Measurements from ENCODE around the gene CAND1. TPM values are rescaled to one million over a fixed set of nuclear protein-coding genes. Genes with fewer than 3 reads are reported as not detected.

The CAND1 gene
- total RNA-seq, 1 experiment from 2014 or later = 230 TPM

DNA sequence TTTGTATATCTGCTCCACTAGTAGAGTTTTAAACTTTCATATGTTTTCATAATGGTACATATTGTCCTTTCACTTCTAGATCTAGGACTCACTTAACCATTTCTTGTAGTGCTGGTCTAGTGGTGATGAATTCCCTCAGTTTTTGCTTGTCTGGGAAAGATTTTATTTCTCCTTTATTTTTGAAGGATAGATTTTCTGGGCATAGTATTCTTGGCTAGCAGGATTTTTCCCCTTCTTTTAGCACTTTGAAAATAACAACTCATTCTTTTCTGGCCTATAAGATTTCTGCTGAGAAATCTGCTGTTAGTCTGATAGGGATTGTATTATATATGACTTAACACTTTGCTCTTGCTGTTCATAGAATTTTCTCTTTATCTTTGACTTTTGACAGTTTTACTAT, 69.3 kb downstream of the CAND1 start:
- Histone ChIP-seq H3K27ac (ENCODE audit: insufficient read length, low read depth, low read length) (no peak overlapping the region), H3K4ac (ENCODE audit: low read depth, low read length) (no peak overlapping the region), H4K5ac (ENCODE audit: insufficient read length, low read depth, low read length) (no peak overlapping the region), H4K91ac (ENCODE audit: insufficient read length, low read depth, low read length) (no peak overlapping the region), H2AK5ac (ENCODE audit: insufficient read length, low read length) (no peak overlapping the region), H4K20me1 (ENCODE audit: control insufficient read depth, insufficient read depth, insufficient read length) (no peaks in the 10 kb centered on the region), H2AFZ (ENCODE audit: low read length) (no peak overlapping the region), H3K27me3 (ENCODE audit: insufficient read depth, low read length) (no peaks in the 10 kb centered on the region), H3K18ac (ENCODE audit: insufficient read length, low read depth, low read length) (no peak overlapping the region), H3K23ac (ENCODE audit: insufficient read length, low read depth, low read length) (no peak overlapping the region), H2BK12ac (ENCODE audit: insufficient read length, low read depth, low read length) (no peak overlapping the region), H2BK120ac (ENCODE audit: low read depth, low read length, poor library complexity, severe bottlenecking) (no peak overlapping the region), H2BK5ac (ENCODE audit: insufficient read length, low read length) (no peak overlapping the region), H3K9me3 (ENCODE audit: control insufficient read depth, low read depth, low read length) (no peaks in the 10 kb centered on the region), H3K14ac (ENCODE audit: insufficient read depth, low read length) (no peak overlapping the region), H4K8ac (replicated peaks; ENCODE audit: insufficient read length, low read depth, low read length) (no peak overlapping the region), H3K9ac (ENCODE audit: extremely low read depth, insufficient read length, low read length) (no peak overlapping the region), H2BK15ac (ENCODE audit: low read depth, low read length) (no peak overlapping the region), H3K56ac (ENCODE audit: insufficient read length, low read depth, low read length) (no peak overlapping the region), H3K4me1 (ENCODE audit: insufficient read depth, low read length) (no peaks in the 10 kb centered on the region), H3K4me2 (ENCODE audit: insufficient read depth, insufficient read length, low read length) (no peak overlapping the region), H2BK20ac (ENCODE audit: low read depth, low read length, poor library complexity, severe bottlenecking) (no peak overlapping the region), H3K79me2 (ENCODE audit: insufficient read depth, low read length) (no peaks in the 10 kb centered on the region; the same call in 1 of the 2 replicates), H3K79me1 (ENCODE audit: insufficient read depth, low read depth, low read length, poor library complexity, severe bottlenecking) (no peaks in the 10 kb centered on the region), H3T11ph (ENCODE audit: low read length) (no peak overlapping the region), H3K23me2 (ENCODE audit: insufficient read length, low read depth, low read length, poor library complexity, severe bottlenecking) (no peaks in the 10 kb centered on the region)
- Mint-ChIP-seq H3K36me3 (ENCODE audit: insufficient read depth in 1 of 3, low read depth in 3 of 3) (peaks cover 10 to 35% (median 12%) of the 10 kb centered on the region in 3 experiments), H3K27ac (no peak overlapping the region), H3K4me3 (no peak overlapping the region), H3K4me1 (no peaks in the 10 kb centered on the region), H3K27me3 (ENCODE audit: low read depth) (no peaks in the 10 kb centered on the region), H3K9me3 (peaks cover 10 to 21% of the 10 kb centered on the region in 2 experiments; a peak in 3 of 5 replicates)
- TF ChIP-seq, protein P1, sequence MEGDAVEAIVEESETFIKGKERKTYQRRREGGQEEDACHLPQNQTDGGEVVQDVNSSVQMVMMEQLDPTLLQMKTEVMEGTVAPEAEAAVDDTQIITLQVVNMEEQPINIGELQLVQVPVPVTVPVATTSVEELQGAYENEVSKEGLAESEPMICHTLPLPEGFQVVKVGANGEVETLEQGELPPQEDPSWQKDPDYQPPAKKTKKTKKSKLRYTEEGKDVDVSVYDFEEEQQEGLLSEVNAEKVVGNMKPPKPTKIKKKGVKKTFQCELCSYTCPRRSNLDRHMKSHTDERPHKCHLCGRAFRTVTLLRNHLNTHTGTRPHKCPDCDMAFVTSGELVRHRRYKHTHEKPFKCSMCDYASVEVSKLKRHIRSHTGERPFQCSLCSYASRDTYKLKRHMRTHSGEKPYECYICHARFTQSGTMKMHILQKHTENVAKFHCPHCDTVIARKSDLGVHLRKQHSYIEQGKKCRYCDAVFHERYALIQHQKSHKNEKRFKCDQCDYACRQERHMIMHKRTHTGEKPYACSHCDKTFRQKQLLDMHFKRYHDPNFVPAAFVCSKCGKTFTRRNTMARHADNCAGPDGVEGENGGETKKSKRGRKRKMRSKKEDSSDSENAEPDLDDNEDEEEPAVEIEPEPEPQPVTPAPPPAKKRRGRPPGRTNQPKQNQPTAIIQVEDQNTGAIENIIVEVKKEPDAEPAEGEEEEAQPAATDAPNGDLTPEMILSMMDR (conservative IDR thresholded peaks at IDR 0.05) = no peak
- no peak for DNase-seq

Measured in H9 (cell line).